Caco-2 (cell line): ENCODE results near the gene URGCP. TPM values are rescaled to one million over a fixed set of nuclear protein-coding genes. Genes with fewer than 3 reads are reported as not detected.

Experiments
- BruUV-seq: library from RNA; stranded (reverse); fragments of 400-500 nt; replicated peaks from 2 replicates; lab custom pipeline; 2021; lab: Mats Ljungman, UMichigan
- CTCF ChIA-PET: fragments of 300-600 bp; sonication (Branson Sonifier 250); formaldehyde crosslinking; loops from one replicate; lab custom pipeline; 2022; ENCODE audit warnings: antibody characterized with exemption; lab: Charles Lee
- POLR2A ChIA-PET: fragments of 300-600 bp; sonication (Branson Sonifier 250); formaldehyde crosslinking; loops from one replicate; lab custom pipeline; 2022; ENCODE audit warnings: antibody characterized with exemption; lab: Charles Lee
- DNase-seq, 2 experiments: peaks; one replicate each; pipeline versions ENCODE4 v3.0.0 to v3.0.0-alpha.2; 2020 to 2022
- H3K27me3 ChIP-seq: replicated peaks from 2 replicates; pipeline ENCODE4 v1.6.0; 2011; ENCODE audit warnings: low read length; ENCODE audit not compliant: control insufficient read depth, insufficient read depth
- H3K36me3 ChIP-seq: 2 replicates; pipeline ENCODE4 v1.5.1; 2011; ENCODE audit warnings: low read length; ENCODE audit not compliant: control insufficient read depth, insufficient read depth
- H3K4me1 ChIP-seq: fragments of 250-450 bp; sonication (Bioruptor Pico); 2 replicates; pipeline ENCODE4 v1.5.1; 2020; ENCODE audit warnings: mild to moderate bottlenecking
- H3K4me3 ChIP-seq: 2 replicates; pipeline ENCODE4 v1.5.1; 2011; ENCODE audit warnings: low read depth, mild to moderate bottlenecking, control low read depth, low read length
- H3K9me3 ChIP-seq: fragments of 250-450 bp; sonication (Bioruptor Pico); 2 replicates; pipeline ENCODE4 v1.5.1; 2020; ENCODE audit warnings: mild to moderate bottlenecking, moderate library complexity
- H3K27ac Mint-ChIP-seq: one replicate; pipeline ENCODE4 v1.8.0; 2022; ENCODE audit warnings: mixed read lengths; ENCODE audit not compliant: unreplicated experiment
- H3K27me3 Mint-ChIP-seq: one replicate; pipeline ENCODE4 v1.8.0; 2022; ENCODE audit warnings: mixed read lengths; ENCODE audit not compliant: insufficient read depth, unreplicated experiment
- H3K36me3 Mint-ChIP-seq: one replicate; pipeline ENCODE4 v1.8.0; 2022; ENCODE audit warnings: mild to moderate bottlenecking, mixed read lengths; ENCODE audit not compliant: insufficient read depth, unreplicated experiment
- H3K4me1 Mint-ChIP-seq: one replicate; pipeline ENCODE4 v1.8.0; 2022; ENCODE audit warnings: low read depth, mixed read lengths; ENCODE audit not compliant: unreplicated experiment
- H3K4me3 Mint-ChIP-seq: one replicate; pipeline ENCODE4 v1.8.0; 2022; ENCODE audit warnings: mild to moderate bottlenecking, moderate library complexity, mixed read lengths; ENCODE audit not compliant: unreplicated experiment
- H3K9me3 Mint-ChIP-seq: one replicate; pipeline ENCODE4 v1.8.0; 2022; ENCODE audit warnings: mixed read lengths; ENCODE audit not compliant: unreplicated experiment
- intact Hi-C: fragments of 100-400 bp; cut with micrococcal nuclease; formaldehyde crosslinking; loops from one replicate; pipeline ENCODE4 v1.10.0; 2022; ENCODE audit not compliant: unreplicated experiment
- total RNA-seq: library from RNA; stranded (reverse); gene quantifications from 2 replicates; pipeline ENCODE4 v1.2.3, GENCODE V29; 2022
- TF ChIP-seq, protein P1 (sequence below), 2 experiments: fragments of 200-600 bp in 1 of 2; IDR thresholded peaks; 1 replicate in 1 of 2; 2 replicates in 1 of 2; pipeline versions ENCODE4 v1.5.1 to v1.8.0; 2011 to 2022; ENCODE audit warnings: antibody characterized with exemption in 1 of 2, control low read depth in 1 of 2, inconsistent platforms in 1 of 2, low read depth in 1 of 2, low read length in 1 of 2, mild to moderate bottlenecking in 1 of 2, moderate library complexity in 1 of 2; ENCODE audit not compliant: insufficient read depth in 1 of 2, severe bottlenecking in 1 of 2, unreplicated experiment in 1 of 2

Gene URGCP
- total RNA-seq, 1 experiment from 2014 or later, result 35.2 TPM

DNA sequence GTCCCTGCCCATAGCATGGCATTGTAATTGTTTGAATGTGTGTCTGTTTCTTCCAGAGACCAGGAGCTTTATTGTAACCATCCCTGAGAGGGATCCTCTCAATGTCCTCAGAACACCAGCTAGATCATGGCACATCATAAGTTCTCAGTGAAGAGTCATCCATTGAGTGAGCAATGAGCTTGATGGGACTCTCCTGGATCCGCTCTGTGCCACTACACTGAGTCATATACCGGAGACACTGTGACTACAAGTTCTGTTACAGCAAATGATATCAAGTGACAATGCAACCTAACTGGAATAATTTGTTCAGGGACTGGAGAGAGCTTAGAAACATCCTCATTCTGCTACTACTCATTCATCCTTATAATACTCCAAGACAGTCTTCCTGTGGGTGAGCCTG, 62.1 kb downstream of the URGCP start:
- Histone ChIP-seq H3K9me3 (no peaks in the 10 kb centered on the region), H3K36me3 (no peaks in the 10 kb centered on the region), H3K4me3 (no peak overlapping the region), H3K27me3 (no peaks in the 10 kb centered on the region), H3K4me1 (no peaks in the 10 kb centered on the region)
- ChIA-PET CTCF (no interaction called here), POLR2A (interaction anchor here (0.6 kb wide), 1 partner anchor 262 kb away, joined by 3 read pairs; the partner anchor contains the start of gene STK17A)
- Mint-ChIP-seq H3K27ac (no peak overlapping the region), H3K4me1 (no peaks in the 10 kb centered on the region), H3K36me3 (no peaks in the 10 kb centered on the region), H3K27me3 (no peaks in the 10 kb centered on the region), H3K9me3 (no peaks in the 10 kb centered on the region), H3K4me3 (no peak overlapping the region)
- BruUV-seq, result no TSS peak
- TF ChIP-seq, protein P1, sequence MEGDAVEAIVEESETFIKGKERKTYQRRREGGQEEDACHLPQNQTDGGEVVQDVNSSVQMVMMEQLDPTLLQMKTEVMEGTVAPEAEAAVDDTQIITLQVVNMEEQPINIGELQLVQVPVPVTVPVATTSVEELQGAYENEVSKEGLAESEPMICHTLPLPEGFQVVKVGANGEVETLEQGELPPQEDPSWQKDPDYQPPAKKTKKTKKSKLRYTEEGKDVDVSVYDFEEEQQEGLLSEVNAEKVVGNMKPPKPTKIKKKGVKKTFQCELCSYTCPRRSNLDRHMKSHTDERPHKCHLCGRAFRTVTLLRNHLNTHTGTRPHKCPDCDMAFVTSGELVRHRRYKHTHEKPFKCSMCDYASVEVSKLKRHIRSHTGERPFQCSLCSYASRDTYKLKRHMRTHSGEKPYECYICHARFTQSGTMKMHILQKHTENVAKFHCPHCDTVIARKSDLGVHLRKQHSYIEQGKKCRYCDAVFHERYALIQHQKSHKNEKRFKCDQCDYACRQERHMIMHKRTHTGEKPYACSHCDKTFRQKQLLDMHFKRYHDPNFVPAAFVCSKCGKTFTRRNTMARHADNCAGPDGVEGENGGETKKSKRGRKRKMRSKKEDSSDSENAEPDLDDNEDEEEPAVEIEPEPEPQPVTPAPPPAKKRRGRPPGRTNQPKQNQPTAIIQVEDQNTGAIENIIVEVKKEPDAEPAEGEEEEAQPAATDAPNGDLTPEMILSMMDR (IDR thresholded peaks at IDR 0.05; ENCODE audit: insufficient read depth in 1 of 2, low read depth in 1 of 2, low read length in 1 of 2, severe bottlenecking in 1 of 2, unreplicated experiment in 1 of 2), result no peak
- DNase-seq, result no peak
- intact Hi-C loops, result no loop called here

DNA sequence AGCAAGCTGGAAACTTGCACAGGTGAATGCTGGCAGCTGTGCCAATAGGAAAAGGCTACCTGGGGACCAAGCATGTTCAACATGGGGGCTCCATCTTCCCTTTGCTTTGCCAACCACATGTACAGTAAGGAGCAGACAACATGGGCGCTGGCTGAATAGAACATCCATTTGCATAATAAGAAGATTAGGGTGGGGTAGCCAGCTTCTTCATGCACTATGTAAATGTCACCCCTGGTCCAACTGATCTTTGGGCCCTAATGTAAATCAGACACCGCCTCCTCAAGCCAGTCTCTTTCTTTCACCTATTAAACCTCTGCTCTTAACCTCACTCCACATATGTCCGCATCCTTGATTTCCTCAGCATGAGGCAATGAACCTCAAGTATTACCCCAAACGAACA, 63.1 kb downstream of the URGCP start:
- H3K9me3 Mint-ChIP-seq, result no peaks in the 10 kb centered on the region
- H3K4me1 Mint-ChIP-seq, result no peaks in the 10 kb centered on the region
- H3K27ac Mint-ChIP-seq, result no peak overlapping the region
- intact Hi-C loops, result no loop called here
- POLR2A ChIA-PET, result no interaction called here
- CTCF ChIA-PET, result interaction anchor here (1.8 kb wide), 1 partner anchor 261 kb away, joined by 7 read pairs; the partner anchor contains the start of gene STK17A
- H3K4me3 Mint-ChIP-seq, result no peak overlapping the region
- Histone ChIP-seq H3K9me3 (no peaks in the 10 kb centered on the region), H3K4me1 (no peaks in the 10 kb centered on the region), H3K4me3 (no peak overlapping the region), H3K36me3 (no peaks in the 10 kb centered on the region), H3K27me3 (no peaks in the 10 kb centered on the region)
- BruUV-seq, result no TSS peak
- DNase-seq, result no peak
- TF ChIP-seq, protein P1 (IDR thresholded peaks at IDR 0.05; ENCODE audit: insufficient read depth in 1 of 2, low read depth in 1 of 2, low read length in 1 of 2, severe bottlenecking in 1 of 2, unreplicated experiment in 1 of 2), result no peak
- H3K27me3 Mint-ChIP-seq, result no peaks in the 10 kb centered on the region
- H3K36me3 Mint-ChIP-seq, result no peaks in the 10 kb centered on the region

DNA sequence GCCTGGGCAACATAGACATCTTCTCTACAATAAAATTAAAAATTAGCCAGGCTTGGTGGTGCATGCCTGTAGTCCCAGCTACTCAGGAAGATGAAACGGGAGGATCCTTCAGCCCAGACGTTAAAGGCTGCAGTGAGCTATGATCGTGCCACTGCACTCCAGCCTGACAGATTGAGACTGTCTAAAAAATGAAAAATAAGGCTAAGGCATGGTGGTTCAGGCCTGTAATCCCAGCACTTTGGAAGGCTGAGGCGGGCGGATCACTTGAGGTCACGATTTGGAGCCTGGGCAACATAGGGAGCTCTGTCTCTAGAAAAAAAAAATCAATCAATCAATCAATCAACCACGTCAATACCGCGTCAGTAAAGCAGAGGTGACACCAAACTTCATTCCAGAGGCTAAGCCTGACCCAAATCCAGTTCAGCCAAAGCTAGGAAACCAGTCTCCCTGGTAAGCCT, 68.2 kb downstream of the URGCP start:
- intact Hi-C loops, result loop anchor here (2.0 to 10.0 kb wide), 5 partner anchors 109 to 897 kb away; partner anchors contain the start of genes COA1 and STK17A
- peak overlapping the region; percentile 48 for H3K27ac Mint-ChIP-seq
- Histone ChIP-seq H3K4me1 (0 out of 2 replicates have a peak, but pooled peaks cover 3% of the 10 kb centered on the region), H3K9me3 (no peaks in the 10 kb centered on the region), H3K27me3 (no peaks in the 10 kb centered on the region), H3K36me3 (no peaks in the 10 kb centered on the region), H3K4me3 (no peak overlapping the region)
- H3K4me3 Mint-ChIP-seq, result peak overlapping the region; percentile 58
- ChIA-PET CTCF (interaction anchor here (1.0 to 2.2 kb wide), 7 partner anchors 10 to 382 kb away, joined by 3 to 27 read pairs (median 4); partner anchors contain the start of genes COA1 and STK17A), POLR2A (interaction anchor here (0.7 kb wide), 1 partner anchor 256 kb away, joined by 3 read pairs; the partner anchor contains the start of gene STK17A)
- TF ChIP-seq, protein P1 (IDR thresholded peaks at IDR 0.05; ENCODE audit: insufficient read depth in 1 of 2, low read depth in 1 of 2, low read length in 1 of 2, severe bottlenecking in 1 of 2, unreplicated experiment in 1 of 2), result no peak
- no peaks in the 10 kb centered on the region for H3K36me3 Mint-ChIP-seq
- no peaks in the 10 kb centered on the region for H3K27me3 Mint-ChIP-seq
- H3K4me1 Mint-ChIP-seq, result no peaks in the 10 kb centered on the region
- no peaks in the 10 kb centered on the region for H3K9me3 Mint-ChIP-seq
- BruUV-seq, result no TSS peak
- no peak for DNase-seq
